ENCODE measurements around the gene HSPB7. TPM values are rescaled to one million over a fixed set of nuclear protein-coding genes. Genes with fewer than 3 reads are reported as not detected.

HSPB7 gene
- total RNA-seq = 5.3 TPM

DNA sequence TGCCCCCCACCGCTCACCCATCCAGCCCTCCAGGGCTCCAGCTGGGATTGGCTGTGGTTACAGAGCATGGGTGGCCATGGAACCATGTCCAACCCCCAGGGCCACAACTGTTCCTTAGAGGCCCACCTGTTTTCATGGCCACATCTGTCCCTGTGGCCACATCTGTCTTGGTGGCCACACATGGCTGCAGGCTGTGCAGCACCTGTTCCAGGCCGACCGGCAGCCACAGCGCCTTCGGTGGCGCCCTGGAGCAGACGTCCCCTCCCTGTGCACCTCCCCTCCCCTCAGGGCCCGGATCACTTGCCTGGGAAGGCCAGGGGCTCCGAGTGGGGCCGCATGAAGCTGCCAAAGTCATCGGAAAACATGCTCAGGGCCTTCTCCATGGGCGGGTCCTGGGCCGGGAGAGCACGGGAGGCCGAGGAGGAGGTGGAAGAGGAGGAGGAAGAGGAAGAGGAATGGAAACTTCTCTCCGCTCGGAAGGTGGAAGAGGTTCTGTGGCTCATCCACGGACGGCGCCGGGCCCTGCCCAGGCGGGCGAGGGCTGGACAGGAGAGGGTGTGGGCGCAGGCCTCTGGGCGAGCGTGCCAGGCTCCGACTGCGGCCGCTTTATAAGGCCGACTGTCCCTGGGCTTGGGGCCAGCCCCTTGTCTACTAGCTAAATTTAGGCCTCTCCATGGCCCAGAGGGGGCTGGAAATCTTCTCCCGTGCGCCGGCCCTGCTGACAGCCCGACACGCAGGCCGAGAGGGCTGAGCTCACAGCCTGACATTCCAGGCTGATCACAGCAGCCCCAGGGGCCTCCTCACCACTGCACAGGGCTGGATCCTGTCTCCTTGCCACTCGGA lies at the start of gene HSPB7:
TSS of gene HSPB7 (minus strand) at position 583 of the 843 bp plus-strand sequence. CDS start at position 503, 80 bp downstream.

DNA sequence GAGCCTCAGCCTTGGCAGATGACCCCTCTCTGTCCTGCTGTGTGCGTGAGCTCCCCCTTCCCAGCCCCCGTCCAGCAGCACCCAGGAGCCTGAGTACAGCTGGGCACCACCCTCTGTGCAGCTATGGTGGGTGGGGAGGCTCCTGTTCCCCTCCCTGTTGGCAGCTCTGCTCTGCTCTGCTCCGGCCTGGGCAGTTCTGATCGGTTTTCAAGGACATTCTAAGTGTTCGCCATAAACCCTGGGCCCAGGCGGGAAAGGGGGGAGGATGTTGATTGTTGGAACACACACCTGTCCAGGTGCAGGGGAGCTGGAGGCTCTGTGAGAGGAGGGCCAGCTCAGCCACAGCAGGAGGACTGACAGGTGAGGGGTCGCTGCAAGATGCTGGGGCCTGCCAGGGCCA lies 25.7 kb upstream of the HSPB7 start, which contains the start of gene CLCNKB:
TSS of gene CLCNKB (plus strand) at position 262 of the 400 bp plus-strand sequence. CDS start 711 bp downstream, outside the sequence.

DNA sequence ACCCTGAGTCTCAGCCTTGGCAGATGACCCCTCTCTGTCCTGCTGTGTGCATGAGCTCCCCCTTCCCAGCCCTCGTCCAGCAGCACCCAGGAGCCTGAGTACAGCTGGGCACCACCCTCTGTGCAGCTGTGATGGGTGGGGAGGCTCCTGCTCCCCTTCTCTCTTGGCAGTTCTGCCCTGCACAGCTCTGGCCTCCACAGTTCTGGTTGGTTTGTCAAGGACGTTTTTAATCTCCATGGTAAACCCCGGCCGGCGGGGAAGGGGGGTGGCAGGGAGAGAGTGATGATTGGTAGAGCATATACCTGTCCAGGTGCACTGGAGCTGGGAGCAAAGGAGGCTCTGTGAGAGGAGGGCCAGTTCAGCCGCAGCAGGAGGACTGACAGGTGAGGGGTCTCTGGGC lies 3.8 kb upstream of the HSPB7 start, which contains the start of gene CLCNKA:
TSS of gene CLCNKA (plus strand) at position 356 of the 400 bp plus-strand sequence. CDS start 584 bp downstream, outside the sequence.

DNA sequence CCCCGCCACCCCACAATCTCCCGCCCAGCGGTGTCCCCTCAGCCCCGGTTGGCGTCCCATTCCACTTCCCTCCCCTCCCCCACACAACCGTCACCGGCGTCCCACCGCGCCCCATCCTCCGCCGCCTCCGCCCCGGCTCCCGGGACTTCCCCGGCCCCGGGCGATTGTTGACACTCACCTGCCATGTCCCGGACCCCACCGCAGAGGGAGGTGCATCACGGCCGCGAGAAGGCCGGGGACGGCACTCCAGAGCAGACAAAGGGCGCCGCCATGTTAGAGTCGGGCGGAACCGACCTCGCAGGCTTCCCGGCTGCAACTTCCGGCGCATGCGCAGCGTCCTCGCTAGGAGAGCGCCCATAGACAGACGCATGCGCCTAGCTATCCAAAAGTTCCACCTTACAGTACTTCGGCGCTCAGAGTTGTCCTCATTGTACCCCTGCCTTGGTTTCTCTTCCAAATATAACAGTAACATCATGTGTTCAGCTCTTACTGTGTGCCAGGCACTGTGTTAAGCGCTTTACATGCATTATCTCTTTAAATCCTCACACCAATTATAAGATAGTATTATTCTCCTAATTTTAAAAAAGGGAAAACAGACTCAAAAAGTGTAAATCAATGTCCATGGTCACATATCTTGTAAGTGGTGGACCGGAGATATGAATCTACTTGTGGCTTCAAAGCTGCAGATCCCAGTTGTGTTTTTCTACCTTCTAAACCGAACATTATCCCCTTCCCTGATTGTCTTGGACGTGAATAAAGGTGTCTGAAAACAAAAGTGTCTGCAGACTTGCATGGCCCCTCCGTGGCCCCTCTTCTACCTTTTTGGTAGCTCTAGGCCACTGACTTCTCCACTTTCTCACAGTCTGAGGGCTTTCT lies 41.8 kb downstream of the HSPB7 start, which contains the start of gene ZBTB17:
TSS of gene ZBTB17 (minus strand) at position 297 of the 876 bp plus-strand sequence. CDS start 27,606 bp downstream, outside the sequence.

Other genes starting within 250 kb of the HSPB7 start
- gene UQCRHL, start 210.4 kb downstream of the HSPB7 start, total RNA-seq = 1.1 TPM
- 115 TPM for gene SPEN, start 170.3 kb downstream of the HSPB7 start, total RNA-seq
- gene ZBTB17, start 41.9 kb downstream of the HSPB7 start, total RNA-seq = 31.4 TPM
- gene SRARP, start 13.8 kb downstream of the HSPB7 start, total RNA-seq = not detected
- 0.33 TPM for gene CLCNKA, start 4.0 kb upstream of the HSPB7 start, total RNA-seq
- gene CLCNKB, start 25.7 kb upstream of the HSPB7 start, total RNA-seq = 0.55 TPM
- gene FAM131C, start 55.6 kb upstream of the HSPB7 start, total RNA-seq = 4.0 TPM
- gene EPHA2, start 138.0 kb upstream of the HSPB7 start, total RNA-seq = 84.2 TPM
- gene ARHGEF19, start 194.6 kb upstream of the HSPB7 start, total RNA-seq = 12.5 TPM
- 8.9 TPM for gene CPLANE2, start 219.1 kb upstream of the HSPB7 start, total RNA-seq